Measurements from ENCODE around the gene AASDH. TPM values are rescaled to one million over a fixed set of nuclear protein-coding genes. Genes with fewer than 3 reads are reported as not detected.

AASDH gene
- total RNA-seq, 1 experiment from 2014 or later, result 8.8 TPM

- ATAC-seq, result no peak
- TF ChIP-seq CTCF (conservative IDR thresholded peaks at IDR 0.05; ENCODE audit: low read depth, low read length), result no peak
- TF ChIP-seq EZH2 (IDR thresholded peaks at IDR 0.05; ENCODE audit: low read length, unreplicated experiment), result no peak
- TF ChIP-seq EZH2phosphoT487 (IDR thresholded peaks at IDR 0.05; ENCODE audit: borderline replicate concordance, low read length), result no peak
- Histone ChIP-seq H3F3A (ENCODE audit: low read length, unreplicated experiment) (no peaks in the 10 kb centered on the region), H3K9me3 (ENCODE audit: low read length) (no peaks in the 10 kb centered on the region), H2AFZ (ENCODE audit: low read length) (no peak overlapping the region), H3K27ac (ENCODE audit: low read length) (no peak overlapping the region), H3K36me3 (ENCODE audit: low read depth, low read length) (no peaks in the 10 kb centered on the region), H3K4me2 (ENCODE audit: low read length) (no peak overlapping the region), H3K79me2 (ENCODE audit: low read length) (no peaks in the 10 kb centered on the region), H3K4me3 (ENCODE audit: low read length) (no peak overlapping the region), H3K9ac (ENCODE audit: low read length) (no peak overlapping the region), H3K4me1 (ENCODE audit: insufficient read depth, low read length) (no peaks in the 10 kb centered on the region), H3K27me3 (ENCODE audit: low read length) (no peaks in the 10 kb centered on the region), H4K20me1 (ENCODE audit: low read length) (no peaks in the 10 kb centered on the region), H3K9me2 (replicated peaks; ENCODE audit: low read length) (no peaks in the 10 kb centered on the region)
- CTCF ChIA-PET, result no interaction called here
- no TSS peak for BruUV-seq (replicated peaks)
- POLR2A ChIA-PET (ENCODE audit: unreplicated experiment), result no interaction called here
- DNase-seq, result no peak
- intact Hi-C loops (cut with micrococcal nuclease), result loop anchor here (10.0 kb wide), 1 partner anchor 221 kb away; no protein-coding TSS in a partner anchor
These were observed 63.2 kb downstream of the AASDH start for GRCh38 chr4:56324011-56324610.

- DNase-seq (no peak), ATAC-seq (no peak)
- H3K27me3 ChIP-seq (ENCODE audit: low read length), result no peaks in the 10 kb centered on the region
- no peaks in the 10 kb centered on the region for H4K20me1 ChIP-seq (ENCODE audit: low read length)
- H2AFZ ChIP-seq (ENCODE audit: low read length), result no peak overlapping the region
- no peak overlapping the region for H3K27ac ChIP-seq (ENCODE audit: low read length)
- H3K36me3 ChIP-seq (ENCODE audit: low read depth, low read length), result no peaks in the 10 kb centered on the region
- H3F3A ChIP-seq (ENCODE audit: low read length, unreplicated experiment), result no peaks in the 10 kb centered on the region
- no peaks in the 10 kb centered on the region for H3K9me3 ChIP-seq (ENCODE audit: low read length)
- H3K9ac ChIP-seq (ENCODE audit: low read length), result no peak overlapping the region
- H3K79me2 ChIP-seq (ENCODE audit: low read length), result no peaks in the 10 kb centered on the region
- intact Hi-C loops (cut with micrococcal nuclease), result loop anchor here (10.0 kb wide), 1 partner anchor 221 kb away; no protein-coding TSS in a partner anchor
- BruUV-seq (replicated peaks), result no TSS peak
- POLR2A ChIA-PET (ENCODE audit: unreplicated experiment), result no interaction called here
- H3K4me3 ChIP-seq (ENCODE audit: low read length), result no peak overlapping the region
- no peaks in the 10 kb centered on the region for H3K4me1 ChIP-seq (ENCODE audit: insufficient read depth, low read length)
- TF ChIP-seq CTCF (conservative IDR thresholded peaks at IDR 0.05; ENCODE audit: low read depth, low read length) (no peak), EZH2 (IDR thresholded peaks at IDR 0.05; ENCODE audit: low read length, unreplicated experiment) (no peak), EZH2phosphoT487 (IDR thresholded peaks at IDR 0.05; ENCODE audit: borderline replicate concordance, low read length) (no peak)
- H3K4me2 ChIP-seq (ENCODE audit: low read length), result no peak overlapping the region
- no peaks in the 10 kb centered on the region for H3K9me2 ChIP-seq (replicated peaks; ENCODE audit: low read length)
- CTCF ChIA-PET, result no interaction called here
These were observed 64.0 kb downstream of the AASDH start for GRCh38 chr4:56323327-56323726.

- intact Hi-C loops (cut with micrococcal nuclease), result loop anchor here (10.0 kb wide), 1 partner anchor 224 kb away; no protein-coding TSS in a partner anchor
- POLR2A ChIA-PET (ENCODE audit: unreplicated experiment), result no interaction called here
These were observed 66.0 kb downstream of the AASDH start for GRCh38 chr4:56321251-56321650.

More at GRCh38 chr4:56321251-56321650, 66.0 kb downstream of the AASDH start:
- H3K9me3 ChIP-seq (ENCODE audit: low read length), result no peaks in the 10 kb centered on the region
- no peak overlapping the region for H3K4me3 ChIP-seq (ENCODE audit: low read length)
- H3K27me3 ChIP-seq (ENCODE audit: low read length), result no peaks in the 10 kb centered on the region
- TF ChIP-seq EZH2phosphoT487 (IDR thresholded peaks at IDR 0.05; ENCODE audit: borderline replicate concordance, low read length) (no peak), EZH2 (IDR thresholded peaks at IDR 0.05; ENCODE audit: low read length, unreplicated experiment) (no peak), CTCF (conservative IDR thresholded peaks at IDR 0.05; ENCODE audit: low read depth, low read length) (no peak)
- no peaks in the 10 kb centered on the region for H3K36me3 ChIP-seq (ENCODE audit: low read depth, low read length)
- BruUV-seq (replicated peaks), result no TSS peak
- ATAC-seq (no peak), DNase-seq (no peak)
- H3K27ac ChIP-seq (ENCODE audit: low read length), result no peak overlapping the region
- H3K9ac ChIP-seq (ENCODE audit: low read length), result no peak overlapping the region
- H4K20me1 ChIP-seq (ENCODE audit: low read length), result no peaks in the 10 kb centered on the region
- no peaks in the 10 kb centered on the region for H3K4me1 ChIP-seq (ENCODE audit: insufficient read depth, low read length)
- CTCF ChIA-PET, result no interaction called here
- no peaks in the 10 kb centered on the region for H3F3A ChIP-seq (ENCODE audit: low read length, unreplicated experiment)
- no peak overlapping the region for H2AFZ ChIP-seq (ENCODE audit: low read length)
- H3K79me2 ChIP-seq (ENCODE audit: low read length), result no peaks in the 10 kb centered on the region
- no peaks in the 10 kb centered on the region for H3K9me2 ChIP-seq (replicated peaks; ENCODE audit: low read length)
- no peak overlapping the region for H3K4me2 ChIP-seq (ENCODE audit: low read length)
